Measurements from ENCODE around the gene RBBP8. TPM values are rescaled to one million over a fixed set of nuclear protein-coding genes. Genes with fewer than 3 reads are reported as not detected.
"Not testable (repeated sequence)": the region's sequence is repeated elsewhere in the genome, so short reads cannot be mapped to it uniquely, and the experiment has no call there.

The RBBP8 gene
- polyA plus RNA-seq, 1 experiment: 11.0 TPM

DNA sequence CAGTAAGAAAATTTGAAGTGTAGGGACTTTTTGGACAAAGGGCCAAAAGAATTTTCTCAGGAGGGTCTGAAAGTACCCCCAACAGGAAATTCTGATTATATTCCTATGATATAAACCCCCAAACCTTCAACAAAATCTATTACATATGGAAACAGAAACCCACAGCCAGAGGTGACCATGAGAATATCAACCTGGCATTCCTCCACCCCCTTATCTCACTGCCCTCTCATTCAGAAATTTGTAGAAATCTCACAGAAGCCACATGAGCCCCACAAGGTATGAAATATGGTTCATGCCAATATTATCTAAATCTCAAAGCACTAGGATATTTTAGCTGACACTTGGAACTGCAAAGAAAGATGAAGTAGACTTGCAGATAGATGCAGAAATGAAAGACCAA is 31.0 kb upstream of the RBBP8 start:
- TF ChIP-seq, protein P1, sequence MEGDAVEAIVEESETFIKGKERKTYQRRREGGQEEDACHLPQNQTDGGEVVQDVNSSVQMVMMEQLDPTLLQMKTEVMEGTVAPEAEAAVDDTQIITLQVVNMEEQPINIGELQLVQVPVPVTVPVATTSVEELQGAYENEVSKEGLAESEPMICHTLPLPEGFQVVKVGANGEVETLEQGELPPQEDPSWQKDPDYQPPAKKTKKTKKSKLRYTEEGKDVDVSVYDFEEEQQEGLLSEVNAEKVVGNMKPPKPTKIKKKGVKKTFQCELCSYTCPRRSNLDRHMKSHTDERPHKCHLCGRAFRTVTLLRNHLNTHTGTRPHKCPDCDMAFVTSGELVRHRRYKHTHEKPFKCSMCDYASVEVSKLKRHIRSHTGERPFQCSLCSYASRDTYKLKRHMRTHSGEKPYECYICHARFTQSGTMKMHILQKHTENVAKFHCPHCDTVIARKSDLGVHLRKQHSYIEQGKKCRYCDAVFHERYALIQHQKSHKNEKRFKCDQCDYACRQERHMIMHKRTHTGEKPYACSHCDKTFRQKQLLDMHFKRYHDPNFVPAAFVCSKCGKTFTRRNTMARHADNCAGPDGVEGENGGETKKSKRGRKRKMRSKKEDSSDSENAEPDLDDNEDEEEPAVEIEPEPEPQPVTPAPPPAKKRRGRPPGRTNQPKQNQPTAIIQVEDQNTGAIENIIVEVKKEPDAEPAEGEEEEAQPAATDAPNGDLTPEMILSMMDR (IDR thresholded peaks at IDR 0.05; ENCODE audit: insufficient read depth, low read depth, low read length): no peak
- Histone ChIP-seq H3K27me3 (ENCODE audit: control insufficient read depth, insufficient read depth, low read length) (no peaks in the 10 kb centered on the region), H3K36me3 (ENCODE audit: control insufficient read depth, insufficient read depth, low read length) (no peaks in the 10 kb centered on the region), H3K4me3 (ENCODE audit: low read depth, low read length) (no peak overlapping the region)
- ChIA-PET CTCF (interaction anchor here (1.2 kb wide), 1 partner anchor 16 kb away, joined by 3 read pairs; no protein-coding TSS in a partner anchor), POLR2A (no interaction called here)
- no peak for DNase-seq (ENCODE audit: low read depth)

DNA sequence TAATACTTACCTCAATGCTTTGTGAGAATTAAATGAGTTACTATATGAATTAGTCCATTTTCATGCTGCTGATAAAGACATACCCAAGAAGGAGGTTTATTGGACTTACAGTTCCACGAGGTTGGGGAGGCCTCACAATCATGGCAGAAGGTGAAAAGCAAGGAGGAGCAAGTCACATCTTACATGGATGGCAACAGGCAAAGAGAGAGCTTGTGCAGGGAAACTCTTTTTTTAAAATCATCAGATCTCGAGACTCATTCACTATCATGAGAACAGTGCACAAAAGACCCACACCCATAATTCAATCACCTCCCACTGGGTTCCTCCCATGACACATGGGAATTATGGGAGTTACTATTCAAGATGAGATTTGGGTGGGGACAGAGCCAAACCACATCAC is 29.9 kb upstream of the RBBP8 start:
- H3K27me3 ChIP-seq (ENCODE audit: control insufficient read depth, insufficient read depth, low read length); H3K4me3 ChIP-seq (ENCODE audit: low read depth, low read length); DNase-seq (ENCODE audit: low read depth); POLR2A ChIA-PET; H3K36me3 ChIP-seq (ENCODE audit: control insufficient read depth, insufficient read depth, low read length): not testable (repeated sequence)
- CTCF ChIA-PET: interaction anchor here (1.2 kb wide), 1 partner anchor 17 kb away, joined by 3 read pairs; no protein-coding TSS in a partner anchor

DNA sequence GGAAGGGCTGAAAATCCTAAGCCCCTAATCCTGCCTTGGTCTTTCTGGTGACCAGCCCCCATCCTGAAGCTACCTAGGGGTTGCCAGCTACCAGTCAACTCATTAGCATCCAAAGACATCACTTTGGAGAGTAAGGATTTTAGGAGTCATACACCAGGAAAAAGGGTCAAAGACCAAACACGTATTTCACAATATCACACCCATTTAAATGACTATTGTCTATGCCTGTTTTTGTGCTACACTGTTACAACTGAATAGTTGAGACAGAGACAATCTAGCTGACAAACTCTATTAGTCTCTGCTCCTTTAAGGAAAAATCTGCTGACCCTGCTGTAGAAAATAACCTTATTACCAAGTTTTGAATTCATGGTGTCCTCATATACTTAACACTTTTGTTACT is 21.0 kb upstream of the RBBP8 start:
- CTCF ChIA-PET: no interaction called here
- POLR2A ChIA-PET: no interaction called here
- no peaks in the 10 kb centered on the region for H3K36me3 ChIP-seq (ENCODE audit: control insufficient read depth, insufficient read depth, low read length)
- no peak for DNase-seq (ENCODE audit: low read depth)
- TF ChIP-seq, protein P1 (IDR thresholded peaks at IDR 0.05; ENCODE audit: insufficient read depth, low read depth, low read length): no peak
- H3K4me3 ChIP-seq (ENCODE audit: low read depth, low read length): no peak overlapping the region
- H3K27me3 ChIP-seq (ENCODE audit: control insufficient read depth, insufficient read depth, low read length): no peaks in the 10 kb centered on the region

DNA sequence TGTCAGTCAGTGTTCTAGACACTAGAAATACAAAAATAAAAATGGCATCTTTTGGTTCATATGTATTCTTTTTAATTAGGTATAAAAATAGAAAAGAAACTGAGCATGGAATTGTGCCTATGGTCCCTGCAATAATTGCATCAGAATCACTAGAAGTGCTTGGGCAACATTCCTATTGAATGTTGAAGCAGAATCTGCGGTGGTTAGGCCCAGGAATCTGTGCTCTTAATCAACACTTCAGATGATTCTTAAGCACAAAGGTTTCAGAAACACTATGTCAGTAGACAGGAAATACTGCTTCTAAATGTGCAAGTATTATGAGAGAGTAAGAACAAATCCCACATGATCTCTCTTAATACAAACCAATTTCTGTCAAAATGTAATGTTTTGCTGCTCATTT is 20.3 kb upstream of the RBBP8 start:
- CTCF ChIA-PET: no interaction called here
- Histone ChIP-seq H3K27me3 (ENCODE audit: control insufficient read depth, insufficient read depth, low read length) (no peaks in the 10 kb centered on the region), H3K36me3 (ENCODE audit: control insufficient read depth, insufficient read depth, low read length) (no peaks in the 10 kb centered on the region), H3K4me3 (ENCODE audit: low read depth, low read length) (no peak overlapping the region)
- TF ChIP-seq, protein P1 (IDR thresholded peaks at IDR 0.05; ENCODE audit: insufficient read depth, low read depth, low read length): no peak
- DNase-seq (ENCODE audit: low read depth): no peak
- POLR2A ChIA-PET: no interaction called here

DNA sequence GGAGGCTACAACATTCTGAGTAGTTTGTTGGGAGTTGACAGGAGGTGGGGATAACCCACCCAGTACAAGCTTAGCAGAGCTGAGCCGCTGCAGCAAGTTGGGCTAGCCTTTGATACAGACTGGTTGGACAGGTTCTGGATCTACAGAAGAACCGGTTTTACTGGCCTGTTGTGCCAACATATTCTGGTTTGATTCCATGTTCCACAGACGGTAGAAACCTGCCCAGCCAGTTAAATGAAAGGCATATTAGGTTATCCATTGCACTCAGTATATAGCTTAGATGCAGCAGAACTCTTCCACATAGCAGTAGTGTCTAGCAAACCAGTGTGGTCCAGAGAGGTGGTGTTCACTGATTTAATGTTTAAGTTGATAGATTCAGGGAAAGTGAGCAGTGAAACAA is 19.3 kb upstream of the RBBP8 start:
- ChIA-PET POLR2A (no interaction called here), CTCF (interaction anchor here (0.8 to 1.9 kb wide), 3 partner anchors 13 to 17 kb away, joined by 3 to 9 read pairs (median 3); no protein-coding TSS in a partner anchor)
- H3K4me3 ChIP-seq (ENCODE audit: low read depth, low read length): no peak overlapping the region
- no peaks in the 10 kb centered on the region for H3K36me3 ChIP-seq (ENCODE audit: control insufficient read depth, insufficient read depth, low read length)
- DNase-seq (ENCODE audit: low read depth): no peak
- H3K27me3 ChIP-seq (ENCODE audit: control insufficient read depth, insufficient read depth, low read length): no peaks in the 10 kb centered on the region
- TF ChIP-seq, protein P1 (IDR thresholded peaks at IDR 0.05; ENCODE audit: insufficient read depth, low read depth, low read length): no peak

DNA sequence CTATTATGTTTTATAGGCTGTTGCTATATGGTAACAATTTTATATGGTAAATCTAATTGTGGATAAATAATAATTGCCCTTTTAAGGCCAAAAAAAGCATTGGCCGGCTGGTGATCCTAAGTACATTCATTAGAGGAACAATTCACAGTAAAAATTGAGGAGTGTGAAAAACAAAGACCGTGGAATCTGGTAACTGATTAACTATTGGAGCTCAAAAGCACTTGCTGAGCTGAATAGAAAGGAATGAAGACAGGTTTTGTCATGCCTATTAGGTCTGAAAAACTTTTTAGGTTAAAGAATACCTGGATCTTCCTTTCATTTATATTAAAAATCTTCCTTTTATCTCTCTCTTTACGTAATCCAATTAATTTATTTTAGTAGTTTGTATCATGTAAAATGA is 18.5 kb upstream of the RBBP8 start:
- DNase-seq (ENCODE audit: low read depth): no peak
- TF ChIP-seq, protein P1 (IDR thresholded peaks at IDR 0.05; ENCODE audit: insufficient read depth, low read depth, low read length): no peak
- Histone ChIP-seq H3K27me3 (ENCODE audit: control insufficient read depth, insufficient read depth, low read length) (no peaks in the 10 kb centered on the region), H3K4me3 (ENCODE audit: low read depth, low read length) (no peak overlapping the region), H3K36me3 (ENCODE audit: control insufficient read depth, insufficient read depth, low read length) (no peaks in the 10 kb centered on the region)
- CTCF ChIA-PET: interaction anchor here (1.6 to 1.9 kb wide), 2 partner anchors 14 to 16 kb away, joined by 3 to 9 read pairs; no protein-coding TSS in a partner anchor
- POLR2A ChIA-PET: no interaction called here
